Stimulated activated CD4-positive, alpha-beta T cell treated with anti-CD3 and anti-CD28 coated beads, Interleukin-1b, Interleukin-23, amount 100 ng/mL, for 48 hours (primary cell): ENCODE data around the gene APIP.

Experiments
- DNase-seq: peaks from one replicate; pipeline ENCODE4 v3.0.0-alpha.2; 2020

The APIP gene

GRCh38 chr11:34877375-34877975 is 38.7 kb downstream of the APIP start:
- no peak for DNase-seq

- no peak for DNase-seq
Measured at GRCh38 chr11:34874202-34874601, 42.0 kb downstream of the APIP start.

GRCh38 chr11:34870548-34871196 is 45.5 kb downstream of the APIP start:
- no peak for DNase-seq

GRCh38 chr11:34869425-34869824 is 46.8 kb downstream of the APIP start:
- DNase-seq: no peak

GRCh38 chr11:34866375-34866774 is 49.8 kb downstream of the APIP start:
- DNase-seq: no peak

GRCh38 chr11:34865261-34865660 is 50.9 kb downstream of the APIP start:
- DNase-seq: no peak

GRCh38 chr11:34864424-34864823 is 51.8 kb downstream of the APIP start:
- DNase-seq: no peak

- DNase-seq: no peak
Measured at GRCh38 chr11:34863048-34863447, 53.1 kb downstream of the APIP start.

- no peak for DNase-seq
Measured at GRCh38 chr11:34860518-34860917, 55.7 kb downstream of the APIP start.

- DNase-seq: no peak
Measured at GRCh38 chr11:34860034-34860433, 56.1 kb downstream of the APIP start.

- DNase-seq: no peak
Measured at GRCh38 chr11:34859496-34859895, 56.7 kb downstream of the APIP start.

- no peak for DNase-seq
Measured at GRCh38 chr11:34857463-34857862, 58.7 kb downstream of the APIP start.

GRCh38 chr11:34856251-34856650 is 59.9 kb downstream of the APIP start:
- no peak for DNase-seq

GRCh38 chr11:34855754-34856095 is 60.5 kb downstream of the APIP start:
- no peak for DNase-seq

- DNase-seq: no peak
Measured at GRCh38 chr11:34855021-34855753, 61.0 kb downstream of the APIP start.

GRCh38 chr11:34851916-34852315 is 64.3 kb downstream of the APIP start:
- DNase-seq: no peak

GRCh38 chr11:34850334-34850733 is 65.8 kb downstream of the APIP start:
- no peak for DNase-seq

- no peak for DNase-seq
Measured at GRCh38 chr11:34846467-34846866, 69.7 kb downstream of the APIP start.

GRCh38 chr11:34844463-34845112 is 71.6 kb downstream of the APIP start:
- no peak for DNase-seq

- no peak for DNase-seq
Measured at GRCh38 chr11:34843271-34843670, 72.9 kb downstream of the APIP start.

GRCh38 chr11:34840736-34841386 is 75.3 kb downstream of the APIP start:
- peak; percentile 22 for DNase-seq

GRCh38 chr11:34839969-34840368 is 76.2 kb downstream of the APIP start:
- no peak for DNase-seq
